Activated T-cell treated with anti-CD3 and anti-CD28 coated beads, Interleukin-2, amount 50 U/mL, for 24 hours (primary cell): ENCODE results near the gene LDLRAD3.

Experiments
- DNase-seq: peaks from one replicate; pipeline ENCODE4 v3.0.0-alpha.2; 2020
- H3K27ac Mint-ChIP-seq: 2 replicates; pipeline ENCODE4 v1.8.0; 2020; ENCODE audit warnings: mild to moderate bottlenecking, mixed read lengths
- H3K27me3 Mint-ChIP-seq: 2 replicates; pipeline ENCODE4 v1.8.0; 2020; ENCODE audit warnings: mixed read lengths
- H3K36me3 Mint-ChIP-seq: 2 replicates; pipeline ENCODE4 v1.8.0; 2020; ENCODE audit warnings: low read depth, mixed read lengths
- H3K4me1 Mint-ChIP-seq: 2 replicates; pipeline ENCODE4 v1.8.0; 2020; ENCODE audit warnings: low read depth, mixed read lengths
- H3K4me3 Mint-ChIP-seq: 2 replicates; pipeline ENCODE4 v1.8.0; 2020; ENCODE audit warnings: mild to moderate bottlenecking, moderate library complexity, mixed read lengths
- H3K9me3 Mint-ChIP-seq: 2 replicates; pipeline ENCODE4 v1.8.0; 2020; ENCODE audit warnings: mixed read lengths

LDLRAD3 gene

DNA sequence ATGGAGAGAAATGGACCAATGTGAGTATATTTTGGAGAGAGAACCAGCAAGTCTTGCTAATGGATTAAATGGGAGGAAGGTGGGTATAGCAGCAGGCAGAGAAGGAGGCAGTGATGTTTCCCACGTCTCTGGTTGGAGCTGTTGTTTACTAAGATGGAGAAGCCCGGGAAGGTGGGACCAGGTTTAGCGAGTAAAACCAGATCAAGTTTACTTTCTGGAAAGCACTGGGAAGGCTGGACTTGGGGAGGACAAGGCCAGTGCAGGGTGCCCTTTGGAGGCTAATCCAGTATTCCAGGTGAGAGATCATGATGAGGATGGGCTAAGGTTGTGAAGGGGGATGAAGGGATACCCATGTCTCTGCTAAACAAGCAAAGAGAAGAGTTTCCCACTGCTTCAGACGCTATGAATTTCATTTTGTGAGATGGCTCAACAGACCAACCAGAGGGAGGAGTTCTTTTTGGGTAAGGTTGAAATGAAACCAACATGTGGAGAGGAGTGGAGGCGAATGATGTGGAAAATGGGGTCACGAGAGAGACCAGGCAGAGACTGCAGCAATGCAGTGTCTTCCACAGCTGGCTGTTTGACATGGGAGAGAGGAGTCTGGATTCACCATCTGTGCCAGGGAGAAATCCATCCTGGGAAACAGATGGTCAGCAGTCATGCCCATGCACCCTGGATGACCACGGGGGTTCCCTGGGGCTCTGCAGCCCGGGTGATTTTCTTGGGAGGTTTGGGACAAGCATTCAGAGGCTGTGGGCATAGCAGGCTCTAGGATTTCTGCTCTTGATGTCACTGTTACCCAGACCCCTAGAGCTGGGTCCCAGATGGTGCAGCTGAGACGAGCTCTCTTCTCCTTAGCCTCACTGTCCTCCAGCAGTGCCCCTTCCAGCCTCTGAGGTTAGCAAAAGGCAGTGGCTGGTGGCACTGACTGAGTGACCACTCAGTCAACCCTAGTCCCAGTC, 320.4 kb downstream of the LDLRAD3 start:
- DNase-seq: no peak
- Mint-ChIP-seq H3K4me1 (no peaks in the 10 kb centered on the region), H3K9me3 (no peaks in the 10 kb centered on the region), H3K27me3 (peaks cover 14% of the 10 kb centered on the region), H3K36me3 (no peaks in the 10 kb centered on the region), H3K4me3 (no peak overlapping the region), H3K27ac (no peak overlapping the region)

- Mint-ChIP-seq H3K9me3 (no peaks in the 10 kb centered on the region), H3K4me3 (no peak overlapping the region), H3K36me3 (no peaks in the 10 kb centered on the region), H3K27me3 (peaks cover 11% of the 10 kb centered on the region), H3K4me1 (no peaks in the 10 kb centered on the region), H3K27ac (no peak overlapping the region)
- no peak for DNase-seq
Measured at GRCh38 chr11:36264973-36265344, 321.1 kb downstream of the LDLRAD3 start.

DNA sequence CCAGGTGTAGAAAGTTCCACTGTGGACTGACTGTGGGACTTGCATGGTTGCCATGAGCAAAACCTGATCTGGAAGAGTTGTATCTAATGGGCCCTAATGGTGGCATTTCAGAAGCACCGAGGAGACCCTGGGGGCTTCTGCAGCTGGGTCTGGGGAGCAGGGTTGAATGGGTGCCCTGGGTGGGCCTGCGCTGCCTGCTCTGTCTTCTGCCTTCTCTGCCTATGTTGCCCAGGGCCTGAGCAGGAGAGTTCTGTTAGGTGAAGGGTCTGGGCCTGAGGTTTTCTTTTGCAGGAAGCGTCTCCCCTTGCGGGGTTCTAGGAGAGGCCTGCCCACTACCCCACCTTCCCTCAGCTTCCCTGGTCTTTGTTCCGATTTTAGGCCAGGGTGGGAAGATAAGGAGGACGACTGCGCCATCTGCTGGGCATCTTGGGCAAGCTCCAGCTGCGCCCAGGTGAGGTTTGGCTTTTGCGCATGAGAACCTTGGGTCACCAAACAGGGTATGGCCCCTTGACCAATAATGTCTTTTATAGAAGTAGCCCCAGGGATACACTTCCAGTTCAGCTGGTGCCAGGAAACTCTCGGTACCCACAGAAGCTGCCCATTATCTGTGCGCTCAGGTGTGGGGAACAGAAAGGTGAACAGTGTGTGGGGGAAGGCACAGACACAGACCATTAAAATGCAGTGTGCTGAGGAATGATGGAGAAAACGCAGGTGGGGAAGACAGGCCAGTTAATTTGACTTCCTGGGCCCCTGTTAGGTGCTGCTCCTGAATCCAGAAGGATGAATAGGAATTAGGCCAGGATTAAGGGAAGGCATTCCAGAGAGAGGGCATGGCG, 322.1 kb downstream of the LDLRAD3 start:
- peaks cover 7% of the 10 kb centered on the region for H3K27me3 Mint-ChIP-seq

DNA sequence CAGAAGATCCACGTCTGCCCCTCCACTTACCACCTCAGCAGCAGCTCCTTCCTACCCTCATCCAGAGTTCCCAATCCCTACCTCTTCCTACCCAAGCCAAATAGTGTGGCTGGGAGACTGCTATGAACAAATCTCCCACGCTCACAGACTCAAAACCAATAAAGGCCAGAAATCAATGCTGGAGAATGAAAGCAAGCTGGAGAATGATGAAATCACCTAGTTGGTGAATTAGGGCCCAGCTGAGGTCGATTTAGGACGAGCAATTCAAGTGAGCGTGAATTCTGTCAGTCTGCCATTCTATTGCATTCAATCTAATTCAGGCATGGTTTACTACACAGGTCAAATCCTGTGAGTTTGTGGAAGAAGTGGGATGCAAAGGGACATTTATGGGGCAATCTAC, 322.9 kb downstream of the LDLRAD3 start:
- no peak for DNase-seq
- Mint-ChIP-seq H3K4me3 (no peak overlapping the region), H3K9me3 (no peaks in the 10 kb centered on the region), H3K36me3 (peaks cover 14% of the 10 kb centered on the region), H3K4me1 (no peaks in the 10 kb centered on the region), H3K27me3 (peaks cover 7% of the 10 kb centered on the region), H3K27ac (no peak overlapping the region)

More for the DNA sequence above, 322.1 kb downstream of the LDLRAD3 start:
- Mint-ChIP-seq H3K36me3 (peaks cover 6% of the 10 kb centered on the region), H3K27ac (no peak overlapping the region), H3K4me3 (no peak overlapping the region), H3K4me1 (no peaks in the 10 kb centered on the region), H3K9me3 (no peaks in the 10 kb centered on the region)
- peak; percentile 74 for DNase-seq

GRCh38 chr11:36268337-36268985, 324.6 kb downstream of the LDLRAD3 start:
- Mint-ChIP-seq H3K9me3 (no peaks in the 10 kb centered on the region), H3K4me1 (no peaks in the 10 kb centered on the region), H3K36me3 (peaks cover 31% of the 10 kb centered on the region), H3K27ac (no peak overlapping the region), H3K4me3 (no peak overlapping the region), H3K27me3 (no peaks in the 10 kb centered on the region)
- DNase-seq: no peak

DNA sequence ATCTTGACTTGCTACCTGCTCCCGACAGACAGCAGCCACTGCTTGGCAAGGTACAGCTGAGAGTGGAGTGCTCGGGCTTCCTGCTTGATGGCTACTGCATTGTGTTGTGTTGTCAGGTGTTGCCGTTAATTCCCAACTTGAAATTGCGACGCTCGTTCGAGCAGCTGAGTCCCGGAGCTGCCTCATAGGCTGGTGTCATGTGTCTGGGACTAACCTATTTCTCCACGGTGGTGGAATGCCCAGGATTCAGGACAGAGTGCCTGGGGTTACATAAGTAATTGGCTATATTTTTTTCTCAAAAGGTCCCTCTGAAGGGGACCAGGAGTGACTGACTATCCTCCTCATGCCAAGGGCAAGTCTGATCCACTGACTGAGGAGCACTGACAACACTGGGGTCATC, 326.8 kb downstream of the LDLRAD3 start:
- Mint-ChIP-seq H3K27me3 (no peaks in the 10 kb centered on the region), H3K27ac (no peak overlapping the region), H3K4me3 (no peak overlapping the region), H3K4me1 (no peaks in the 10 kb centered on the region), H3K9me3 (no peaks in the 10 kb centered on the region), H3K36me3 (peaks cover 52% of the 10 kb centered on the region)
- DNase-seq: no peak

GRCh38 chr11:36271794-36272407, 328.0 kb downstream of the LDLRAD3 start:
- H3K4me1 Mint-ChIP-seq: no peaks in the 10 kb centered on the region

DNA sequence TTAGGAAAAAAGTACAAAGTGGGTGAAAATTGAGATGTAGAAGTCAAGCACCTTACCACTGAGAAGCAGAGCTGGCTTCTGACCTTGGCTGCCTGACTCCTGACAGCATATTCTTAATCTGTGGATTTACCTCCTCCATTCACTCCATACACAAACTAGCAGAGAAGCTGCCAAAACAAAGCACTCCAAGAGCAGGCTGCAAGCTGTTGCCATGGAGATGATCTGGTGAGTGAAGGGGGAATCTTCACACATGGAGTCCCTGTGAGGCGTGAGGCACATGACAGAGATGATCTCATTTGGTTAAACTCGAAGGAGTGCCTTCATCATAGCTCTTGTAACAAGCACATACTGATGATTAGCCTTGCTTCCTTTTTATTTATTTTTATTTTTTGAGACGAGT, 329.2 kb downstream of the LDLRAD3 start:
- no peak for DNase-seq
- no peak overlapping the region for H3K4me3 Mint-ChIP-seq
- no peaks in the 10 kb centered on the region for H3K27me3 Mint-ChIP-seq
- H3K9me3 Mint-ChIP-seq: no peaks in the 10 kb centered on the region
- no peaks in the 10 kb centered on the region for H3K4me1 Mint-ChIP-seq
- peaks cover 71% of the 10 kb centered on the region for H3K36me3 Mint-ChIP-seq
- H3K27ac Mint-ChIP-seq: no peak overlapping the region

More at GRCh38 chr11:36271794-36272407, 328.0 kb downstream of the LDLRAD3 start:
- no peak for DNase-seq
- Mint-ChIP-seq H3K4me3 (no peak overlapping the region), H3K27ac (no peak overlapping the region), H3K9me3 (no peaks in the 10 kb centered on the region), H3K27me3 (no peaks in the 10 kb centered on the region), H3K36me3 (peaks cover 62% of the 10 kb centered on the region)

DNA sequence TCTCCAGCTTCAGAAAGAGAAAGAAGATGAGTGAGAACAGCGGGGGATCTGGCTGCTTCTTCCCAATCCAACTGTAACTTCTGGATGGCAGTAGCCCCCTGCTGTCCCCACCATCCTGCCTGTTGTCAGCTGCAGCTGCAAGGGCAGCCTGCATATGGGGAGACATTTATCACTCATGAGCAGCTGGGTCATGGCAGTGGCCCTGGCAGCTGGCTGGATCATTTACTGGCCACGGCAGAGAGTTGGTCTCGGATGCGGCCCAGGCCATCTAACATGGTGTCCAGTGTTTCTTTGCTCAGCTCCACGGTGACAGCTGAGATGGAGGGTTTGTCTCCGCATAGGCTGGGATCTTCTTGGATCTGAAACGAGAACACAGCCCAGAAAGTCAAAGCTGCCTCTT, 330.6 kb downstream of the LDLRAD3 start:
- Mint-ChIP-seq H3K9me3 (no peaks in the 10 kb centered on the region), H3K27ac (no peak overlapping the region), H3K36me3 (peaks cover 84% of the 10 kb centered on the region), H3K4me1 (no peaks in the 10 kb centered on the region), H3K27me3 (no peaks in the 10 kb centered on the region), H3K4me3 (no peak overlapping the region)
- DNase-seq: no peak

DNA sequence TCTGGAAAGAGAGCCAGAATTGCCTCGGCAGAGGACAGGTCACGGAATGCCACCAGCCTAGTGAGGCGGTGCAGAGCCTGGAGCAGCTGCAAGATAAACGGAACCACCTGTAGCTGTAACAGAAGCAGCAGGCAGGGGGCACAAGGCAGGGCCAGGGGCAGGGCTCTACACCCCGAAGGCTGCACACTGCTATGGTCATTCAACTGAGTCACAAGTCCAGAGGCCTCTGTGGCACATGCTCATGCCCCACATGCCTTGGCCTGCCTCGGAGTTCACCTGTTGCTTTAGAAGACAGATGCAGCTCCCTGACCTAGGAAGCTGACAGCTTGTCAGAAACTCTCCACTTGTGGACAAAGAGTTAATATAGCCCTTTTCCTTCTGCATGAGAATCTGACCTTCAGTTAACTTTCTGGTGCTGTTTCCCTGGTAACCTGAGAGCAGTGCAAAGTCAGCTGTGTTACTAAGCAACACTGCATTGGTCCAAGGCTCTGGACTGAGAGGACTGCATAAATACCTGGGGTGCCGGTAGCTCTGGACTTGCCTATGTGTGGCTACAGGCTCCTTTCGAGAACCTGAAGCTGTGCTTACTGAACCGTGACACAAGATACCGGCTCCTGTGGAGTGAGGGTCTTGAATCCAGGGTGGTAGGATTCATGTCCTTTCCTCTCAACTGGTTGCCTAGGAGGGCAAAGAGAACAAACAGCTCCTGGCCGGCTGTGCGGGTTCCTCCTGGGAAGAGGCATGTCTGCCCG, 334.8 kb downstream of the LDLRAD3 start:
- Mint-ChIP-seq H3K36me3 (peaks cover 75% of the 10 kb centered on the region), H3K9me3 (no peaks in the 10 kb centered on the region), H3K27ac (no peak overlapping the region), H3K4me3 (no peak overlapping the region), H3K4me1 (peaks cover 2% of the 10 kb centered on the region), H3K27me3 (no peaks in the 10 kb centered on the region)
- no peak for DNase-seq

- H3K27ac Mint-ChIP-seq: no peak overlapping the region
- no peaks in the 10 kb centered on the region for H3K27me3 Mint-ChIP-seq
- peaks cover 58% of the 10 kb centered on the region for H3K36me3 Mint-ChIP-seq
- no peaks in the 10 kb centered on the region for H3K9me3 Mint-ChIP-seq
- no peak overlapping the region for H3K4me3 Mint-ChIP-seq
- DNase-seq: no peak
- peaks cover 9% of the 10 kb centered on the region for H3K4me1 Mint-ChIP-seq
Measured at GRCh38 chr11:36280531-36280930, 336.7 kb downstream of the LDLRAD3 start.
